ENCODE data around the gene KCNMA1.
A peak's percentile ranks its signal among the peaks of the same experiment; 100 is the strongest.

KCNMA1 gene

DNA sequence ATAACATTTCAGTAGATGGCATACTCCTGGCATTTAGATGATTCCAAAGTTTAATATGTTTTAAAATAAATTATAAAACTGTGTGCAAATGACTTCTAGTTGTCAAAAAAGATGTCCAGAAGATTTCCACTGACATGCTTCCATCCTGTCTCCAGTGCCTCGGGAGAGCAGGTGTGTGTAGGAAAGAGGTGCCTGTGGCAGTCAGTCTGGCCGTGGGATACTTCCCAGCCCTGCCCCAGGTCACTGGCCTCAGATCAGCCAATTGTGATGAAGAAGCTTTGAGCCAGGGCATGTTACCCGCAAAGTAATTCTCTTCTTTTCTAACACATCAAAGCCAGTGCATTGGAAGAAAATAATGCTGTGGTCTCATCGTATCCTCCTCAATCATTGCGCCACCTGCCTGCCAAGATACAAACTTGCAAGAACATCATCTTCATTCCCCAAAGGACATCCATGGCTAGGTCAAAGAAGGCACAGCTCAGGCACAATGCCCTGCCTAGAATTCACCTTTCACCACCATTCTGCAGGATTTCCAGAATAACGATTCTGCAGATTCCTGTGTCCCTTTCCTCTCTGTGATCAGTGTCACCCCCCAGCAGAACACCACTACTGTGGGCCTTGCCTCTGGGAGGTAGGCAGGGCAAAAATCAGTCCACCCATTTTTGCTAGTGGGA lies 6.3 kb upstream of the KCNMA1 start:
- peak; percentile 39 for DNase-seq (ENCODE audit: low read depth, low spot score)
- H3K36me3 ChIP-seq (ENCODE audit: control insufficient read depth, insufficient read depth, low read length) = no peaks in the 10 kb centered on the region
- H3K4me1 ChIP-seq (ENCODE audit: control insufficient read depth, insufficient read depth, low read length) = no peaks in the 10 kb centered on the region
- no CpG with 5 or more reads among the region's 6 CpGs for WGBS (ENCODE audit: insufficient coverage, insufficient read length)
- no peak overlapping the region for H3K4me3 ChIP-seq (ENCODE audit: low read length)
- H3K27ac ChIP-seq (ENCODE audit: low read length) = no peak overlapping the region
- peaks cover 11% of the 10 kb centered on the region; the same call in 1 of the 2 replicates for H3K27me3 ChIP-seq (ENCODE audit: control insufficient read depth, insufficient read depth, low read length)
- no peaks in the 10 kb centered on the region for H3K9me3 ChIP-seq (ENCODE audit: control insufficient read depth, insufficient read depth, low read length)

DNA sequence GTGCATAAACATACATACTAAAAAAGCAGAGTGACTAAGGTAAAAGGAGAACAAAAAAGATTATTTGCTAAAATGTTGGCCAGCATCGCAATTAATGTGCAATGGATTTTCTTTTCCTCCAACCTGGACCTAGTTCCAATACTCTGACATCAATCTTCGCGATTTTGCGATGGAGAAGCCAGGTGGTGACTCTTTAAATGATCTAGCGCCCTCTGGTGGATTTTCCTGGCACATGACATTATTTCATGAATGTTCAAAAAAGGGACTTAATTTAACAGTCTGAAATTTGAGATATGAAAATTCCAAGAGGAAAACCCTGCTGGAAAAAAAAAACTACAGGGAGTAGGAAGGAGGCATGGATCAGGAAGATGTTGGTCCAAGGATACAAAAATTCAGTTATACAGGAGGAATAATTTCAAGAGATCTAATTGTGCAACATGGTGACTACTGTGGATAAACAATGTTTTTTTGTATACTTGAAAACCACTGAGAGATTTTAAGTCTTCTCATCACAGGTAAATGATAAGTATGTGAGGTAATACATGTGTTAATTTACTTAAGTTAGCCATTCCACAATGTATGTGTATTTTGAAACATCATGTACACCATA lies 4.3 kb upstream of the KCNMA1 start:
- no peak for DNase-seq (ENCODE audit: low read depth, low spot score)

DNA sequence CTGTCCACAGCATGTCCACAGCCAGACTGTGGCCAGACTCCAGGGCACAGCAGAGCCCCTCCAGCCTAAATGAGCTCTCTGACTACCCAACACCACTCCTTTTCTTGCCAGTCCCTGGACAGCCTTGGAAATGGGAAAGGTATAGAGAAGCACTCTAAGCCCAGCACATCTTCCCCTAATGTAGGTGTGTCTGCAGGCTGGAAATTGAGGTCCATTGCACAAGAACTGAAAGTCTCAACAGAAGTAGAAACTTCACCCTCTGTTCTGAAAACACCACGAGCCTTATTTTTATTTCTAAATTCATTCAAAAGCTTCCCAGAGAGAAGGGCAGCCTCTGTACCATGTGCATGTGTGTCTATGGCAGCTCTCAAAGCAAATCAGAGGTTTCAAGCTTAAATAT lies 3.7 kb upstream of the KCNMA1 start:
- Histone ChIP-seq H3K27me3 (ENCODE audit: control insufficient read depth, insufficient read depth, low read length) (peaks cover 23% of the 10 kb centered on the region), H3K9me3 (ENCODE audit: control insufficient read depth, insufficient read depth, low read length) (no peaks in the 10 kb centered on the region), H3K4me3 (ENCODE audit: low read length) (no peak overlapping the region), H3K4me1 (ENCODE audit: control insufficient read depth, insufficient read depth, low read length) (peaks cover 3% of the 10 kb centered on the region; the same call in 1 of the 2 replicates), H3K27ac (ENCODE audit: low read length) (no peak overlapping the region), H3K36me3 (ENCODE audit: control insufficient read depth, insufficient read depth, low read length) (no peaks in the 10 kb centered on the region)
- no peak for DNase-seq (ENCODE audit: low read depth, low spot score)
- WGBS (ENCODE audit: insufficient coverage, insufficient read length) = no CpG with 5 or more reads among the region's 1 CpG

More for the DNA sequence above, 4.3 kb upstream of the KCNMA1 start:
- H3K9me3 ChIP-seq (ENCODE audit: control insufficient read depth, insufficient read depth, low read length) = no peaks in the 10 kb centered on the region
- peaks cover 2% of the 10 kb centered on the region; the same call in 1 of the 2 replicates for H3K4me1 ChIP-seq (ENCODE audit: control insufficient read depth, insufficient read depth, low read length)
- H3K4me3 ChIP-seq (ENCODE audit: low read length) = no peak overlapping the region
- WGBS (ENCODE audit: insufficient coverage, insufficient read length) = no CpG with 5 or more reads among the region's 5 CpGs
- H3K27ac ChIP-seq (ENCODE audit: low read length) = no peak overlapping the region
- H3K36me3 ChIP-seq (ENCODE audit: control insufficient read depth, insufficient read depth, low read length) = no peaks in the 10 kb centered on the region
- peaks cover 18% of the 10 kb centered on the region for H3K27me3 ChIP-seq (ENCODE audit: control insufficient read depth, insufficient read depth, low read length)

DNA sequence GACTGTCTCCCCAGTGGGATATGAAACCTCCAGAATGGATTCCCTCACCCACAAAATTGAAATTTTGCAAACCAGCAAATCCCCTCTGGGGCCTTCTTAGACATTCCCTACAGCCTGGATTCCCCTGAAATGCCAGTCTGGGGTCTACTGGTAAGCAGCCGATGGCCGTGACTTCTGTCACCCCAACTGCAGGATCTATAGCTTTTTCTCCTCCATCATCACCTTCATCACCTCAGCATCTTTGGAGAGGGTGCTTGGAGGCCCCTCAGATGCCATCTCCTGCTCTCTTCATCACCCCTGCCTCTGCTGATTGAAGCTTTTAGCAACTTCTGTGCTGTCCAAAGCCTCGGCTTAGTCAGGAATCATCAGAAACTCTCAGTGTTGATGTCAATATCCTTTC lies 2.6 kb upstream of the KCNMA1 start:
- H3K27ac ChIP-seq (ENCODE audit: low read length) = no peak overlapping the region
- no peaks in the 10 kb centered on the region for H3K36me3 ChIP-seq (ENCODE audit: control insufficient read depth, insufficient read depth, low read length)
- peaks cover 32% of the 10 kb centered on the region for H3K27me3 ChIP-seq (ENCODE audit: control insufficient read depth, insufficient read depth, low read length)
- H3K4me1 ChIP-seq (ENCODE audit: control insufficient read depth, insufficient read depth, low read length) = peaks cover 7% of the 10 kb centered on the region
- DNase-seq (ENCODE audit: low read depth, low spot score) = no peak
- H3K4me3 ChIP-seq (ENCODE audit: low read length) = no peak overlapping the region
- WGBS (ENCODE audit: insufficient coverage, insufficient read length) = no CpG with 5 or more reads among the region's 3 CpGs
- H3K9me3 ChIP-seq (ENCODE audit: control insufficient read depth, insufficient read depth, low read length) = no peaks in the 10 kb centered on the region

DNA sequence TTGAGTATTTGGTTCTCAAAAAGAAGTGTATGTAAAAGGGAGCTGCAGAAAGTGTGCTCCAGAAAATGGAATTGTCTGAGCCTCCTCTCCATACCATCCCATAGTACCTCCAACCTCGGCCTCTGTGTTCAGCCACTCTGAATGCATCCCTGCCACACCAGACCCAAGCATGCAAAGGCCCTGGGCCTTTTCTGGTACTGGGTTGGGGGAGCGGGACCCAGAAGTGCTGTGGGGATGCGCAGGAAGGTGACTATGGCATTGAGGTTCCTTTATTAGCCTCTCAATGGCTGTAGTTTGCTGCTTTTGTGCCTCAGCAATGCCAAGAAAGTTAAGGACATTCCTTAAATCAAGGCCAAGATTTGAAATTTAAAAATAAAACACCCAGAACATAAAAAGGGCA lies 2.1 kb upstream of the KCNMA1 start:
- no CpG with 5 or more reads among the region's 3 CpGs for WGBS (ENCODE audit: insufficient coverage, insufficient read length)
- H3K4me1 ChIP-seq (ENCODE audit: control insufficient read depth, insufficient read depth, low read length) = peaks cover 7% of the 10 kb centered on the region
- no peak overlapping the region for H3K27ac ChIP-seq (ENCODE audit: low read length)
- DNase-seq (ENCODE audit: low read depth, low spot score) = no peak
- H3K27me3 ChIP-seq (ENCODE audit: control insufficient read depth, insufficient read depth, low read length) = peaks cover 32% of the 10 kb centered on the region
- no peak overlapping the region for H3K4me3 ChIP-seq (ENCODE audit: low read length)
- no peaks in the 10 kb centered on the region for H3K9me3 ChIP-seq (ENCODE audit: control insufficient read depth, insufficient read depth, low read length)
- H3K36me3 ChIP-seq (ENCODE audit: control insufficient read depth, insufficient read depth, low read length) = no peaks in the 10 kb centered on the region

DNA sequence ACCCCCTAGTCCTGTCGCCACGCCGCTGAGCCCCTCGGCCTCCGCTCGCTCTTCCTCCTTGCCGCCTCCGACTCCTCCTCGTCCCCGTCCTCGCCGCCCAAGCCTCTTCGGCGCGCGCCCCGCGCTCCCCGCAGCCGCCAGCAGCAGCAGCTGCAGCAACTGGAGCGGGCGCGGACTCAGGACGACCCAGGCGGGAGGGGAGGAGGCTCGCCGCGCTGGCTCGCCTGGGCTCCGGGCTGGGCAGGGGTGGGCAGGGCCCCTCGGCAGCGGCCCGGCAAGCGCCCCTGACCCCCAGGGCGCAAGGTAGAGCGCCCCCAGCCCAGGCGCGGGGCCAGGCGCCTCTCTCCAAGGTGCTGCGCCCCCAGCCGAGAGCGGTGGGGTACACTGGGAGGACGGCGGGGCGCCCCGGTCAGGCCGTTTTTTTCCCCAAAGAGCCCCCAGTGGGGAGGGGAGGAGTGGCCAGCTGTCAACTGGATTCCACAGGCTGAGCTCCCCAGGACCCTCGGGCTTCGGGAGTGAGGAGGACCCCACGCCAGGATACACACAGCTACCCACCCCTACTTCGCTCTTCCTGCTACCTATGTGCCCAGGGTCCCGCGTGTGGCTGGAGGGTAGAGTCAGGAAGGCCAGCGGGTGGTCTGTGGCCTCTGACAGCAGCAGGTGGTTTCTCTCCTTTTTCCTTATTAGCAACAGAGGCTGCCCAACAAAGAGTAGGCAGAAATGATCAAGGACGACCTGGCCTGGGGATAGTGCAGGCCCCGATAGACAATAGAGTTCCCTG lies 903 bp upstream of the KCNMA1 start:
- Histone ChIP-seq H3K36me3 (ENCODE audit: control insufficient read depth, insufficient read depth, low read length) (no peaks in the 10 kb centered on the region), H3K9me3 (ENCODE audit: control insufficient read depth, insufficient read depth, low read length) (no peaks in the 10 kb centered on the region), H3K4me1 (ENCODE audit: control insufficient read depth, insufficient read depth, low read length) (peaks cover 7% of the 10 kb centered on the region), H3K27ac (ENCODE audit: low read length) (no peak overlapping the region), H3K27me3 (ENCODE audit: control insufficient read depth, insufficient read depth, low read length) (peaks cover 32% of the 10 kb centered on the region), H3K4me3 (ENCODE audit: low read length) (peak overlapping the region; percentile 59)
- no peak for DNase-seq (ENCODE audit: low read depth, low spot score)
- no CpG with 5 or more reads among the region's 56 CpGs for WGBS (ENCODE audit: insufficient coverage, insufficient read length)

DNA sequence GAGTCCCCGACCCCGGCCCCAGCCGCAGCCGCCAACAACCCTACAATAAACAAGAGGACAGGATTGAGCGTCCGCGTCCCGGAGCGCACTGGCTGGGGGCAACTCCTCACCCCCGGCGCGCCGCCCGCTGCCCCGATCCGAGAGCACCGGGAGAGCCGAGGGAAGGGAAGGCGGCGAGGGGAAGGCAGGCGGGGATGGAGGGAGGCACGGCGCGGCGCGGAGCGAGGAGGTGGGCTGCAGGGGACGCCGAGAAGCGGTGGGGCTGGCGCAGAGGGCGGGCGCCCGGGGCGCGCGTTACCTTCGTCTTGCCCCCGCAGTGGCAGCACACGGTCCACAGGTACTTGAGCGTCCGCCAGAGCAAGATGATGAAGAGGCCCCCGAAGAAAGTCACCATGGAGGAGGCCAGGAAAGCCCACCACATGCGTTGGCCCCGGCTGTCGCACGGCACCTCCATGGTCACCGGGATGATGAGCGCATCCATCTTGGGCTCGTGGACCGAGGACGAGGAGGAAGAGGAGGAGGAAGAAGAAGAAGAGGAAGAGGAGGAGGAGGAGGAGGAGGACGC lies 559 bp downstream of the KCNMA1 start:
- H3K27me3 ChIP-seq (ENCODE audit: control insufficient read depth, insufficient read depth, low read length) = peaks cover 32% of the 10 kb centered on the region
- no peak for DNase-seq (ENCODE audit: low read depth, low spot score)

DNA sequence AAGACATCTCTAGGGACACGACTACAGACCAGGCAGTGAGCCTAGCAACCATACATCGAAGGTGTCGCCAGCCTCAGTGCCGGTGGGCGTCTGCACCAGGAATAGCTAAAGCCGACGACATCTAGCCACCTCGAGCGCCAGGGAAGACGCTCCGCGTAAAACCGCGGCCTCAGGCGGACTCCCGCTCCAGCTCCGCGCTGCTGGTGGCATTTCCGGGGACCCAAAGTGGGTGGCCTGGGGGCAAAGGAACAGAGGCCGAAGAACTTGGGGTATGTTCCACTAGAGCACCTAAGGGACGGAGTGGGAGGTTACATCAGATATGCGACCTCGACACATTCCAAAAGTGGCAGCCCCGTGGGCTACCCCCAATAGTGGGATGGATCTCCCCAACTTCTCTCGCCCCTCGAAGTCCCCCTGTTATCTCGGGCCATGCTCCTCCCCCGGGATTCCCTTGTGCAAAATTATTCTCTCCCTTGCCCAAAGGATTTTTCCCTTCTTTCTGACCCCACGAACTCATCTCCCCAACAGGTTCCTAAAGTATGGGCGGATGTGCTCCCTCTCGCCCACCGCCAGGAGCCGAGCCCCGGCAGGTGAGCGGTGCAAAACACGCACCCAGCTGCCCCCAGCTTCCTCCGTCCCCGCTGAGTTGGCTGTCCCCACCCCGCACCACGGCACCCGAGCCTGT lies 1.2 kb downstream of the KCNMA1 start:
- H3K4me1 ChIP-seq (ENCODE audit: control insufficient read depth, insufficient read depth, low read length) = peaks cover 7% of the 10 kb centered on the region
- H3K36me3 ChIP-seq (ENCODE audit: control insufficient read depth, insufficient read depth, low read length) = no peaks in the 10 kb centered on the region
- peaks cover 32% of the 10 kb centered on the region for H3K27me3 ChIP-seq (ENCODE audit: control insufficient read depth, insufficient read depth, low read length)
- DNase-seq (ENCODE audit: low read depth, low spot score) = no peak
- no CpG with 5 or more reads among the region's 41 CpGs for WGBS (ENCODE audit: insufficient coverage, insufficient read length)
- H3K9me3 ChIP-seq (ENCODE audit: control insufficient read depth, insufficient read depth, low read length) = no peaks in the 10 kb centered on the region
- no peak overlapping the region for H3K27ac ChIP-seq (ENCODE audit: low read length)
- peak overlapping the region; percentile 59 for H3K4me3 ChIP-seq (ENCODE audit: low read length)

More for the DNA sequence above, 559 bp downstream of the KCNMA1 start:
- no CpG with 5 or more reads among the region's 53 CpGs for WGBS (ENCODE audit: insufficient coverage, insufficient read length)
- H3K4me3 ChIP-seq (ENCODE audit: low read length) = peak overlapping the region; percentile 59
- H3K4me1 ChIP-seq (ENCODE audit: control insufficient read depth, insufficient read depth, low read length) = peaks cover 7% of the 10 kb centered on the region
- no peaks in the 10 kb centered on the region for H3K36me3 ChIP-seq (ENCODE audit: control insufficient read depth, insufficient read depth, low read length)
- no peaks in the 10 kb centered on the region for H3K9me3 ChIP-seq (ENCODE audit: control insufficient read depth, insufficient read depth, low read length)
- H3K27ac ChIP-seq (ENCODE audit: low read length) = no peak overlapping the region

DNA sequence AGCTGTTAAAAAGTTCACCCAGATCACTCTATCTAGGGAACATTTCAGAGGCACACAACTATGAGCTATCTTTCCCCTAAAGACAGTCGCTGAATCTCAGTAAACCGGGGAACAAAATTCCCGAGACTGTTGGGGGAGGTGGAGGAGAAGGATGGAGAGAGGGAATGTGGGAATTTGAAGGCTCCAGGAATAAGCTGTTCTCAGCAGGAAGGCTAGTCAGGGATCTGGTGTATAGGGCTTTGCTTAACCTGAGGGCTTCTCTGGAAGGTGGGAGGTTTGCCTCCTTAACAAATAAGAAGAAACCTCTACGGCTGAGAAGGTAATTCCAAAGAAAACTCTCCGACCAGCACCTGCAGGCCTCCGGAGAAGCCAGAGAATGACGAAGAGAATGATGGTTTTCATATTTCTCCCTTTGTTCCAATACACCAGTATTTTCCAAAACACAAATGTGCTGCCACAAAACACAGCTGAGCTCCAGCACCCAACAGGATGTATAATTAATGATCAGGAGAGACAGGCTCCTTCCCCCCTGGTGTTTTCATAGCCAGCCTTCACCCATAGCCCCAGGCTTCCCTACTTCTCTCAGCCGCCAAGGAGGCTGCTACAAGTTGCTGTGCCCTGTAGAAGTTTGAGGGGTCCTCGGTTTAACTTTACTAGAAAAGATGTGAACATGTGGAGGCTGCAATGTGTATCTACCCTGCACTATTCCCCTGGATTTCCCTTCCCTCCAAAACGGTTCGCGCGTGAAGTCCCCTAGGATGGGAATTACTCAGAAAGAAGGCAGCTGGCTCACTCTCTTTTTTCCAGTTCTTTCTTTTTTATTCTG lies 2.0 kb downstream of the KCNMA1 start:
- H3K4me3 ChIP-seq (ENCODE audit: low read length) = no peak overlapping the region
- peaks cover 32% of the 10 kb centered on the region for H3K27me3 ChIP-seq (ENCODE audit: control insufficient read depth, insufficient read depth, low read length)
- H3K9me3 ChIP-seq (ENCODE audit: control insufficient read depth, insufficient read depth, low read length) = no peaks in the 10 kb centered on the region
- WGBS (ENCODE audit: insufficient coverage, insufficient read length) = no CpG with 5 or more reads among the region's 13 CpGs
- H3K27ac ChIP-seq (ENCODE audit: low read length) = no peak overlapping the region
- no peak for DNase-seq (ENCODE audit: low read depth, low spot score)
- no peaks in the 10 kb centered on the region for H3K36me3 ChIP-seq (ENCODE audit: control insufficient read depth, insufficient read depth, low read length)
- peaks cover 7% of the 10 kb centered on the region for H3K4me1 ChIP-seq (ENCODE audit: control insufficient read depth, insufficient read depth, low read length)

All from iPS DF 6.9 (cell line).